ENCODE results near the gene OR52L1. TPM values are rescaled to one million over a fixed set of nuclear protein-coding genes. Genes with fewer than 3 reads are reported as not detected.
"Not testable (repeated sequence)": the region's sequence is repeated elsewhere in the genome, so short reads cannot be mapped to it uniquely, and the experiment has no call there.

Gene OR52L1
- total RNA-seq, 1 donor from 2014 or later: not detected

GRCh38 chr11:5994791-5995190 is 8.0 kb upstream of the OR52L1 start:
- no peaks in the 10 kb centered on the region for H3K9me3 ChIP-seq (ENCODE audit: control insufficient read depth in 3 of 3, low read length in 3 of 3)
- H3K9ac ChIP-seq (ENCODE audit: low read depth in 1 of 3, low read length in 3 of 3): no peak overlapping the region
- H3K27me3 ChIP-seq (ENCODE audit: control insufficient read depth in 3 of 3, insufficient read depth in 3 of 3, low read length in 3 of 3): peaks cover 0 to 3% (median 0%) of the 10 kb centered on the region in 3 donors
- no peak overlapping the region for H3K27ac ChIP-seq (ENCODE audit: low read depth, low read length)
- H3K4me1 ChIP-seq (ENCODE audit: control insufficient read depth in 3 of 3, insufficient read depth in 3 of 3, low read length in 3 of 3): no peaks in the 10 kb centered on the region
- H3K4me3 ChIP-seq (ENCODE audit: low read length in 3 of 3): no peak overlapping the region
- H3K36me3 ChIP-seq (ENCODE audit: control insufficient read depth in 3 of 3, insufficient read depth in 3 of 3, low read length in 3 of 3): no peaks in the 10 kb centered on the region

GRCh38 chr11:5992604-5993251 is 5.9 kb upstream of the OR52L1 start:
- H3K4me3 ChIP-seq (ENCODE audit: low read length in 3 of 3): no peak overlapping the region
- peaks cover 0 to 5% (median 0%) of the 10 kb centered on the region in 3 donors for H3K27me3 ChIP-seq (ENCODE audit: control insufficient read depth in 3 of 3, insufficient read depth in 3 of 3, low read length in 3 of 3)
- H3K9ac ChIP-seq (ENCODE audit: low read depth in 1 of 3, low read length in 3 of 3): no peak overlapping the region
- no peaks in the 10 kb centered on the region for H3K36me3 ChIP-seq (ENCODE audit: control insufficient read depth in 3 of 3, insufficient read depth in 3 of 3, low read length in 3 of 3)
- no peaks in the 10 kb centered on the region for H3K9me3 ChIP-seq (ENCODE audit: control insufficient read depth in 3 of 3, low read length in 3 of 3)
- H3K4me1 ChIP-seq (ENCODE audit: control insufficient read depth in 3 of 3, insufficient read depth in 3 of 3, low read length in 3 of 3): no peaks in the 10 kb centered on the region
- no peak overlapping the region for H3K27ac ChIP-seq (ENCODE audit: low read depth, low read length)

GRCh38 chr11:5992150-5992549 is 5.4 kb upstream of the OR52L1 start:
- Histone ChIP-seq H3K9ac (ENCODE audit: low read depth in 1 of 3, low read length in 3 of 3) (no peak overlapping the region), H3K27ac (ENCODE audit: low read depth, low read length) (no peak overlapping the region), H3K4me3 (ENCODE audit: low read length in 3 of 3) (no peak overlapping the region), H3K4me1 (ENCODE audit: control insufficient read depth in 3 of 3, insufficient read depth in 3 of 3, low read length in 3 of 3) (no peaks in the 10 kb centered on the region), H3K27me3 (ENCODE audit: control insufficient read depth in 3 of 3, insufficient read depth in 3 of 3, low read length in 3 of 3) (peaks cover 0 to 5% (median 0%) of the 10 kb centered on the region in 3 donors), H3K36me3 (ENCODE audit: control insufficient read depth in 3 of 3, insufficient read depth in 3 of 3, low read length in 3 of 3) (no peaks in the 10 kb centered on the region), H3K9me3 (ENCODE audit: control insufficient read depth in 3 of 3, low read length in 3 of 3) (no peaks in the 10 kb centered on the region)

GRCh38 chr11:5989203-5989602 is 2.4 kb upstream of the OR52L1 start:
- Histone ChIP-seq H3K9me3 (ENCODE audit: control insufficient read depth in 3 of 3, low read length in 3 of 3) (no peaks in the 10 kb centered on the region), H3K27me3 (ENCODE audit: control insufficient read depth in 3 of 3, insufficient read depth in 3 of 3, low read length in 3 of 3) (peaks cover 0 to 5% (median 0%) of the 10 kb centered on the region in 3 donors), H3K36me3 (ENCODE audit: control insufficient read depth in 3 of 3, insufficient read depth in 3 of 3, low read length in 3 of 3) (no peaks in the 10 kb centered on the region), H3K4me1 (ENCODE audit: control insufficient read depth in 3 of 3, insufficient read depth in 3 of 3, low read length in 3 of 3) (no peaks in the 10 kb centered on the region), H3K9ac (ENCODE audit: low read depth in 1 of 3, low read length in 3 of 3) (no peak overlapping the region), H3K27ac (ENCODE audit: low read depth, low read length) (no peak overlapping the region), H3K4me3 (ENCODE audit: low read length in 3 of 3) (no peak overlapping the region)

- Histone ChIP-seq H3K27ac (ENCODE audit: low read depth, low read length) (no peak overlapping the region), H3K9me3 (ENCODE audit: control insufficient read depth in 3 of 3, low read length in 3 of 3) (peaks cover 0 to 5% (median 0%) of the 10 kb centered on the region in 3 donors), H3K27me3 (ENCODE audit: control insufficient read depth in 3 of 3, insufficient read depth in 3 of 3, low read length in 3 of 3) (peaks cover 0 to 6% (median 0%) of the 10 kb centered on the region in 3 donors), H3K4me1 (ENCODE audit: control insufficient read depth in 3 of 3, insufficient read depth in 3 of 3, low read length in 3 of 3) (no peaks in the 10 kb centered on the region), H3K4me3 (ENCODE audit: low read length in 3 of 3) (no peak overlapping the region), H3K36me3 (ENCODE audit: control insufficient read depth in 3 of 3, insufficient read depth in 3 of 3, low read length in 3 of 3) (no peaks in the 10 kb centered on the region), H3K9ac (ENCODE audit: low read depth in 1 of 3, low read length in 3 of 3) (no peak overlapping the region)
Observed at GRCh38 chr11:5983443-5983842, 3.3 kb downstream of the OR52L1 start.

GRCh38 chr11:5973530-5973929 is 13.3 kb downstream of the OR52L1 start:
- Histone ChIP-seq H3K9me3 (ENCODE audit: control insufficient read depth in 3 of 3, low read length in 3 of 3) (peaks cover 0 to 2% (median 0%) of the 10 kb centered on the region in 3 donors), H3K4me1 (ENCODE audit: control insufficient read depth in 3 of 3, insufficient read depth in 3 of 3, low read length in 3 of 3) (no peaks in the 10 kb centered on the region), H3K27me3 (ENCODE audit: control insufficient read depth in 3 of 3, insufficient read depth in 3 of 3, low read length in 3 of 3) (peaks cover 0 to 6% (median 0%) of the 10 kb centered on the region in 3 donors), H3K4me3 (ENCODE audit: low read length in 3 of 3) (no peak overlapping the region), H3K27ac (ENCODE audit: low read depth, low read length) (no peak overlapping the region), H3K9ac (ENCODE audit: low read depth in 1 of 3, low read length in 3 of 3) (no peak overlapping the region), H3K36me3 (ENCODE audit: control insufficient read depth in 3 of 3, insufficient read depth in 3 of 3, low read length in 3 of 3) (no peaks in the 10 kb centered on the region)

- Histone ChIP-seq H3K27ac (ENCODE audit: low read depth, low read length) (no peak within 1 kb of the TSS), H3K9ac (ENCODE audit: low read depth in 1 of 3, low read length in 3 of 3) (no peak within 1 kb of the TSS), H3K36me3 (ENCODE audit: control insufficient read depth in 3 of 3, insufficient read depth in 3 of 3, low read length in 3 of 3) (no peaks in the 10 kb centered on the region), H3K4me1 (ENCODE audit: control insufficient read depth in 3 of 3, insufficient read depth in 3 of 3, low read length in 3 of 3) (no peaks in the 10 kb centered on the region), H3K27me3 (ENCODE audit: control insufficient read depth in 3 of 3, insufficient read depth in 3 of 3, low read length in 3 of 3) (peaks cover 0 to 6% (median 0%) of the 10 kb centered on the region in 3 donors), H3K9me3 (ENCODE audit: control insufficient read depth in 3 of 3, low read length in 3 of 3) (peaks cover 0 to 4% (median 0%) of the 10 kb centered on the region in 3 donors), H3K4me3 (ENCODE audit: low read length in 3 of 3) (no peak within 1 kb of the TSS)
Observed at GRCh38 chr11:5968394-5968793, 18.4 kb downstream of the OR52L1 start, which contains the start of gene OR56A5. Gene OR56A5, minus strand, starts transcription at chr11:5968494. Its CDS starts 0 bp downstream, at chr11:5968494.

- peaks cover 0 to 6% (median 0%) of the 10 kb centered on the region in 3 donors for H3K27me3 ChIP-seq (ENCODE audit: control insufficient read depth in 3 of 3, insufficient read depth in 3 of 3, low read length in 3 of 3)
- no peaks in the 10 kb centered on the region for H3K4me1 ChIP-seq (ENCODE audit: control insufficient read depth in 3 of 3, insufficient read depth in 3 of 3, low read length in 3 of 3)
- H3K36me3 ChIP-seq (ENCODE audit: control insufficient read depth in 3 of 3, insufficient read depth in 3 of 3, low read length in 3 of 3): no peaks in the 10 kb centered on the region
- no peak overlapping the region for H3K9ac ChIP-seq (ENCODE audit: low read depth in 1 of 3, low read length in 3 of 3)
- no peak overlapping the region for H3K4me3 ChIP-seq (ENCODE audit: low read length in 3 of 3)
- H3K9me3 ChIP-seq (ENCODE audit: control insufficient read depth in 3 of 3, low read length in 3 of 3): peaks cover 0 to 4% (median 3%) of the 10 kb centered on the region in 3 donors
- H3K27ac ChIP-seq (ENCODE audit: low read depth, low read length): no peak overlapping the region
Observed at GRCh38 chr11:5967708-5968107, 19.1 kb downstream of the OR52L1 start.

GRCh38 chr11:5966958-5967357 is 19.8 kb downstream of the OR52L1 start:
- H3K27ac ChIP-seq (ENCODE audit: low read depth, low read length): no peak overlapping the region
- H3K9me3 ChIP-seq (ENCODE audit: control insufficient read depth in 3 of 3, low read length in 3 of 3): peaks cover 0 to 4% (median 3%) of the 10 kb centered on the region in 3 donors
- no peak overlapping the region for H3K4me3 ChIP-seq (ENCODE audit: low read length in 3 of 3)
- H3K9ac ChIP-seq (ENCODE audit: low read depth in 1 of 3, low read length in 3 of 3): no peak overlapping the region
- peaks cover 0 to 1% (median 0%) of the 10 kb centered on the region in 3 donors for H3K27me3 ChIP-seq (ENCODE audit: control insufficient read depth in 3 of 3, insufficient read depth in 3 of 3, low read length in 3 of 3)
- no peaks in the 10 kb centered on the region for H3K36me3 ChIP-seq (ENCODE audit: control insufficient read depth in 3 of 3, insufficient read depth in 3 of 3, low read length in 3 of 3)
- no peaks in the 10 kb centered on the region for H3K4me1 ChIP-seq (ENCODE audit: control insufficient read depth in 3 of 3, insufficient read depth in 3 of 3, low read length in 3 of 3)

GRCh38 chr11:5960704-5961320 is 26.0 kb downstream of the OR52L1 start:
- H3K27ac ChIP-seq (ENCODE audit: low read depth, low read length); H3K9me3 ChIP-seq (ENCODE audit: control insufficient read depth in 3 of 3, low read length in 3 of 3); H3K9ac ChIP-seq (ENCODE audit: low read depth in 1 of 3, low read length in 3 of 3): not testable (repeated sequence)

More at GRCh38 chr11:5960704-5961320, 26.0 kb downstream of the OR52L1 start:
- H3K4me1 ChIP-seq (ENCODE audit: control insufficient read depth in 3 of 3, insufficient read depth in 3 of 3, low read length in 3 of 3); H3K4me3 ChIP-seq (ENCODE audit: low read length in 3 of 3); H3K27me3 ChIP-seq (ENCODE audit: control insufficient read depth in 3 of 3, insufficient read depth in 3 of 3, low read length in 3 of 3); H3K36me3 ChIP-seq (ENCODE audit: control insufficient read depth in 3 of 3, insufficient read depth in 3 of 3, low read length in 3 of 3): not testable (repeated sequence)

All from skeletal muscle tissue (tissue), 4 donors.